ENCODE measurements around the gene HS3ST6. TPM values are rescaled to one million over a fixed set of nuclear protein-coding genes. Genes with fewer than 3 reads are reported as not detected.

HS3ST6 gene
- total and polyA plus RNA-seq, 10 donors, result 0.06 to 0.20 TPM; not detected in 8

DNA sequence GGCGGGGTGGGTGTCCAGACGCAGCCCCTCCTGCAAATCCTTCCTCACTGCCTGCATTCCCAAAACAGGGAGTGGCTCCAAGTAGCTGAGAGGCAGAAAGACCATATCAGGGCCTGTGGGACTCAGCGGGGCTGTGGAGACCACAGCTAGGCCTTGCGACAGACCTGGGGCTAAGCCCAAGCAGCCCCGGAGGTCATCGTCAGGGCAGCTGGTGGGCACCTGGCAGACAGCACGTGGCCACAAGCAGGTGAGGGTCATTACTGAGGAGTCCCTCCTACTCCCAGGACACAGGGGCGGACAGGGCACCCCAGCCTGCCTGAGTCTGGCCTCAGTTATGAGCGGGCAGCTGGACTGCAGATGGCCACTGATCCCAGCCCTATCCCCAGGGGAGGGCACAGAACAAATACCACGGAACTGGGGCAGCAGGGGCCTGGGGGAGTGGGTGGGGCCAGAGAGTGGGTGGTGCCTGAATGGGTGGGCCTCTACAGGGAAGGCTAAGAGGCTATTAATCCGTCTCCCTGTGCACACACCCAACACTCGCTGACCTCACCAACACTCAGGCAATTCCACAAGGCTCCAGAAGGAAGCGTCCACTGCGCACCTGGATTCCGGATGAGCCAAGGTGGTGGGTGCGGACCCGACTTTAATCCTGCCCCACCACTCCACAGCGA lies 8.5 kb downstream of the HS3ST6 start:
- Histone ChIP-seq H3K4me3 (no peak overlapping the region), H3K4me1 (peaks cover 0 to 9% (median 0%) of the 10 kb centered on the region in 6 donors), H3K27me3 (replicated peaks in 1 of 7) (peaks cover 0 to 77% (median 30%) of the 10 kb centered on the region in 7 donors), H3K9me3 (no peaks in the 10 kb centered on the region), H3K36me3 (no peaks in the 10 kb centered on the region), H3K27ac (no peak overlapping the region)
- 67 to 86% (median 83%) methylated on average over 12 to 18 of the region's 18 CpGs for WGBS, 5 donors
- no peak for TF ChIP-seq POLR2AphosphoS5 (IDR thresholded peaks at IDR 0.05)
- no peak for DNase-seq
- intact Hi-C loops (cut with DNase I; ENCODE audit: low total_unique reads), result no loop called here

- H3K9me3 ChIP-seq, result no peaks in the 10 kb centered on the region
- no peak overlapping the region for H3K4me3 ChIP-seq
- H3K4me1 ChIP-seq, result peaks cover 0 to 3% (median 0%) of the 10 kb centered on the region in 6 donors
- no peak for TF ChIP-seq POLR2AphosphoS5 (IDR thresholded peaks at IDR 0.05)
- no peak for TF ChIP-seq CTCF (IDR thresholded peaks at IDR 0.05 in 8 of 11, conservative IDR thresholded peaks at IDR 0.05 in 3 of 11)
- TF ChIP-seq POLR2A (IDR thresholded peaks at IDR 0.05), result no peak
- 67 to 72% (median 70%) methylated on average over 3 to 9 of the region's 9 CpGs for WGBS, 5 donors
- no peaks in the 10 kb centered on the region for H3K36me3 ChIP-seq
- no peak for DNase-seq
- H3K27me3 ChIP-seq (replicated peaks in 1 of 7), result peaks cover 0 to 71% (median 26%) of the 10 kb centered on the region in 7 donors
- intact Hi-C loops (cut with DNase I; ENCODE audit: low total_unique reads), result no loop called here
- no peak overlapping the region for H3K27ac ChIP-seq
Observed at GRCh38 chr16:1908983-1909382, 9.2 kb downstream of the HS3ST6 start.

GRCh38 chr16:1908184-1908583 lies 10.0 kb downstream of the HS3ST6 start:
- 37 to 50% (median 43%) methylated on average over 8 to 17 of the region's 17 CpGs for WGBS, 5 donors
- intact Hi-C loops (cut with DNase I; ENCODE audit: low total_unique reads), result no loop called here
- no peaks in the 10 kb centered on the region for H3K4me1 ChIP-seq
- no peak overlapping the region for H3K27ac ChIP-seq
- H3K4me3 ChIP-seq, result no peak overlapping the region
- no peaks in the 10 kb centered on the region for H3K9me3 ChIP-seq
- no peaks in the 10 kb centered on the region for H3K36me3 ChIP-seq
- peaks cover 0 to 70% (median 26%) of the 10 kb centered on the region in 7 donors for H3K27me3 ChIP-seq (replicated peaks in 1 of 7)
- no peak for TF ChIP-seq CTCF (IDR thresholded peaks at IDR 0.05 in 8 of 11, conservative IDR thresholded peaks at IDR 0.05 in 3 of 11)
- no peak for TF ChIP-seq POLR2A (IDR thresholded peaks at IDR 0.05)
- no peak for TF ChIP-seq POLR2AphosphoS5 (IDR thresholded peaks at IDR 0.05)
- DNase-seq, result no peak

- TF ChIP-seq CTCF (IDR thresholded peaks at IDR 0.05 in 8 of 11, conservative IDR thresholded peaks at IDR 0.05 in 3 of 11) (no peak), POLR2AphosphoS5 (IDR thresholded peaks at IDR 0.05) (no peak), POLR2A (IDR thresholded peaks at IDR 0.05) (no peak)
- Histone ChIP-seq H3K4me3 (no peak overlapping the region), H3K4me1 (no peaks in the 10 kb centered on the region), H3K27me3 (replicated peaks in 1 of 7) (peaks cover 0 to 67% (median 26%) of the 10 kb centered on the region in 7 donors), H3K27ac (no peak overlapping the region), H3K36me3 (no peaks in the 10 kb centered on the region), H3K9me3 (no peaks in the 10 kb centered on the region)
- no peak for DNase-seq
- WGBS, 5 donors, result 60 to 78% (median 65%) methylated on average over 12 to 17 of the region's 17 CpGs
- intact Hi-C loops (cut with DNase I; ENCODE audit: low total_unique reads), result no loop called here
Observed at GRCh38 chr16:1907226-1907860, 10.9 kb downstream of the HS3ST6 start.
